Measurements from ENCODE around the gene JOSD2. TPM values are rescaled to one million over a fixed set of nuclear protein-coding genes. Genes with fewer than 3 reads are reported as not detected.

JOSD2 gene
- total and polyA plus RNA-seq, 2 of the 4 experiments (the other 2 are of a cell fraction) = 12.2 to 54.1 TPM

- intact Hi-C loops (cut with micrococcal nuclease) (no loop called here), in situ Hi-C loops (cut with MboI; ENCODE audit: low sequenced_read_pairs) (no loop called here), dilution Hi-C loops (cut with HindIII; ENCODE audit: low sequenced_read_pairs, unreplicated experiment) (no loop called here)
- Histone ChIP-seq H2AK5ac (ENCODE audit: low read depth, low read length) (no peak overlapping the region), H2BK5ac (ENCODE audit: low read depth, low read length, poor library complexity, severe bottlenecking) (no peak overlapping the region), H2BK120ac (ENCODE audit: low read depth, low read length) (no peak overlapping the region), H2BK15ac (ENCODE audit: low read depth, low read length) (no peak overlapping the region), H4K20me1 (ENCODE audit: insufficient read depth, low read length) (no peaks in the 10 kb centered on the region), H3K27me3 (ENCODE audit: control insufficient read depth, insufficient read depth, low read length) (peaks cover 35% of the 10 kb centered on the region), H3K9ac (ENCODE audit: low read depth, low read length) (no peak overlapping the region), H3K4me2 (ENCODE audit: low read depth, low read length) (no peak overlapping the region), H3K18ac (ENCODE audit: low read depth, low read length) (no peak overlapping the region), H3K27ac (ENCODE audit: insufficient read depth, low read length) (no peak overlapping the region), H3K23ac (ENCODE audit: low read depth, low read length) (no peak overlapping the region), H3K9me1 (ENCODE audit: insufficient read depth, low read length) (no peaks in the 10 kb centered on the region), H2AFZ (replicated peaks; ENCODE audit: low read length, poor library complexity) (no peak overlapping the region), H3K4me1 (ENCODE audit: control insufficient read depth, insufficient read depth, low read length) (no peaks in the 10 kb centered on the region; the same call in 1 of the 2 replicates), H2BK20ac (ENCODE audit: low read depth, low read length) (no peak overlapping the region), H3K9me3 (ENCODE audit: control insufficient read depth, insufficient read depth, low read length) (no peaks in the 10 kb centered on the region), H4K8ac (ENCODE audit: low read depth in 2 of 2, low read length in 2 of 2) (no peak overlapping the region), H4K5ac (ENCODE audit: low read depth, low read length) (no peak overlapping the region), H3K14ac (replicated peaks; ENCODE audit: low read depth, low read length) (no peak overlapping the region), H3K79me1 (ENCODE audit: low read depth in 1 of 2, low read length in 2 of 2) (no peaks in the 10 kb centered on the region), H4K91ac (ENCODE audit: insufficient read depth, low read depth, low read length) (no peak overlapping the region), H2AK9ac (replicated peaks; ENCODE audit: low read depth, low read length, poor library complexity) (no peak overlapping the region), H3K4me3 (ENCODE audit: insufficient read depth, low read depth, low read length) (no peak overlapping the region), H3K56ac (ENCODE audit: extremely low read depth, insufficient read depth, low read length) (no peak overlapping the region), H3K4ac (ENCODE audit: low read depth, low read length) (no peak overlapping the region), H3K36me3 (ENCODE audit: control insufficient read depth, insufficient read depth, low read length) (no peaks in the 10 kb centered on the region)
- TF ChIP-seq POLR2A (IDR thresholded peaks at IDR 0.05; ENCODE audit: low read depth, low read length) (no peak), SMC3 (IDR thresholded peaks at IDR 0.05; ENCODE audit: low read depth, low read length) (no peak), USF2 (IDR thresholded peaks at IDR 0.05; ENCODE audit: low read depth, low read length) (no peak), FOS (IDR thresholded peaks at IDR 0.05; ENCODE audit: low read depth, low read length) (no peak), MAZ (IDR thresholded peaks at IDR 0.05; ENCODE audit: borderline replicate concordance, low read depth, low read length) (no peak), RFX5 (IDR thresholded peaks at IDR 0.05; ENCODE audit: low read depth, low read length) (no peak)
- ChIA-PET POLR2A (ENCODE audit: unreplicated experiment) (no interaction called here), CTCF (no interaction called here)
- WGBS, 2 experiments (ENCODE audit: extremely low coverage in 2 of 2, insufficient read length in 1 of 2) = 0% methylated on average over 7 of the region's 32 CpGs; no CpG with 5 or more reads in 1 of the 2 experiments
- DNase-seq (no peak), ATAC-seq (ENCODE audit: low read depth) (no peak)
- no TSS peak for BruUV-seq (replicated peaks)
Measured at GRCh38 chr19:50551034-50551714, 40.2 kb upstream of the JOSD2 start.

Measured in IMR-90 (cell line).